HUES6 (cell line): ENCODE measurements around the gene TMEM38B.

Source experiments
- H3K27ac ChIP-seq: 2 replicates; pipeline ENCODE4 v1.7.0; 2013; ENCODE audit warnings: low read depth, mild to moderate bottlenecking, low read length, inconsistent platforms
- H3K27me3 ChIP-seq: 2 replicates; pipeline ENCODE4 v1.6.1; 2013; ENCODE audit warnings: low read length; ENCODE audit not compliant: control insufficient read depth, insufficient read depth
- H3K36me3 ChIP-seq: 2 replicates; pipeline ENCODE4 v1.6.1; 2013; ENCODE audit warnings: low read length; ENCODE audit not compliant: control insufficient read depth, insufficient read depth
- H3K4me1 ChIP-seq: 2 replicates; pipeline ENCODE4 v1.6.1; 2013; ENCODE audit warnings: low read length; ENCODE audit not compliant: control insufficient read depth, insufficient read depth
- H3K4me3 ChIP-seq: 2 replicates; pipeline ENCODE4 v1.5.1; 2013; ENCODE audit warnings: low read depth, low read length
- H3K9ac ChIP-seq: one replicate; pipeline ENCODE4 v1.6.1; 2013; ENCODE audit warnings: mild to moderate bottlenecking, low read length
- H3K9me3 ChIP-seq: 2 replicates; pipeline ENCODE4 v1.6.1; 2013; ENCODE audit warnings: low read depth, low read length; ENCODE audit not compliant: control insufficient read depth, insufficient read depth

TMEM38B gene

DNA sequence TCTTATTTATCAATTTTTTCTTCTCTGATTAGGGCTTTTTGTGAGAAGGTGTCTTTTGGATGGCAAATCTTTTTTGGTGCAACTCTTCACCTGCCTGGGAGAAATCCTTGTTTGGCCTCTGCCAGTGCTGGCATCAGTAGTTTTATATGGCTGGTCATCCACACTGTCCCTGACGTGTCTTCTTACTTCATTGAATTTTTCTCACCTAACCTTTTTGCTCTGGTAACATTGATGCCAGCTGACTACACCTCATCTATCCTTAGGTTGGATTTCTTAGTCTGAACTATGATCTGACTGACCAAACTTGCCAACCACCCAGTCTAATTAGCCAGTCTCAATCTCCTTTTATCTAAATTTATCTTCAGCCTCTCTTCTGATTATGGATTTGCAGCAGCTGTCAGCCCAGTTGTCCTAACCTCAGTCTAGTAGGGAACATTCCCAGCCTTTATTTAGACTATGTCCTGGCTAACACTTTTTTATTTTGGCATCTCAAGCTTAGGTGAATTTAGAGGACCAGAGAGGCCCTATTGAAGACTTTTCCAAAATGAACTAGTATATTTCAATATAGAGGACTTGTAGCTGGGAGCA is 10.6 kb upstream of the TMEM38B start:
- Histone ChIP-seq H3K9me3 (no peaks in the 10 kb centered on the region), H3K27me3 (no peaks in the 10 kb centered on the region), H3K4me1 (no peaks in the 10 kb centered on the region), H3K36me3 (no peaks in the 10 kb centered on the region), H3K9ac (no peak overlapping the region), H3K4me3 (no peak overlapping the region), H3K27ac (no peak overlapping the region)

DNA sequence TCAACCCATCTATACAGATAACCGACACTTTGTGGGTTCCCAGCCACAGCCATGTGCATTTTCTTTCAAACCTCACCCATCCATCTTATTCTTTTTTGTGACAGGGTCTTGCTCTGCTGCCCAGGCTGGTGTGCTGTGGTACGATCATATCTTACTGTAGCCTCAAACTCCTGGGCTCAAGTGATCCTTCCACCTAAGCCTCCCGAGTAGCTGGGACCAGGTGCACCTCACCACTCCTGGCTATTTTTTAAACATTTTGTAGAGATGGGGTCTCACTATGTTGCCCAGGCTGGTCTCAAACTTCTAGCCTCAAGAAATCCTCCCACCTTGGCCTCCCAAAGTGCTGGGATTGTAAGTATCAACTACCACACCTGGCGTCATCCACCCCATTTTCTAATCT is 7.4 kb upstream of the TMEM38B start:
- H3K9ac ChIP-seq = no peak overlapping the region
- H3K4me3 ChIP-seq = no peak overlapping the region
- no peaks in the 10 kb centered on the region for H3K9me3 ChIP-seq
- H3K27me3 ChIP-seq = peaks cover 7% of the 10 kb centered on the region
- no peaks in the 10 kb centered on the region for H3K4me1 ChIP-seq
- H3K36me3 ChIP-seq = no peaks in the 10 kb centered on the region
- no peak overlapping the region for H3K27ac ChIP-seq

DNA sequence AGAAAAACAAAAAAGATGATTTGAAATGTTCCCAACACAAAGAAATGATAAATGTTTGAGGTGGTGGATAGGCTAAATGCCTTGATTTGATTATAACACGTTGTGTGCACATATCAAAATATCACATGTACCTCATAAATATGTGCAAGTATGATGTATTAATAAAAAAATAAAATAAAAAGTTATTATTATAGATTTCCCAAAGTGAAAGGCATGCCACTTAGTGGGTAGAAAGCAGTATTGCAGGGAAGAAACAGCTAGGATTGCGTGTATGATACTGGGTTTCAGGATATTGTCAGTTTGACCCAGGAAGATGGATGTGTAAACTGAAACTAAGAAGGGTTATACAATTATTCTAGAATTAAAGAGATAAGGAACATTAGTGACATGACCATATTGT is 3.6 kb upstream of the TMEM38B start:
- Histone ChIP-seq H3K27ac (no peak overlapping the region), H3K9me3 (no peaks in the 10 kb centered on the region), H3K9ac (no peak overlapping the region), H3K36me3 (no peaks in the 10 kb centered on the region), H3K27me3 (peaks cover 40% of the 10 kb centered on the region), H3K4me3 (no peak overlapping the region), H3K4me1 (peaks cover 8% of the 10 kb centered on the region)

DNA sequence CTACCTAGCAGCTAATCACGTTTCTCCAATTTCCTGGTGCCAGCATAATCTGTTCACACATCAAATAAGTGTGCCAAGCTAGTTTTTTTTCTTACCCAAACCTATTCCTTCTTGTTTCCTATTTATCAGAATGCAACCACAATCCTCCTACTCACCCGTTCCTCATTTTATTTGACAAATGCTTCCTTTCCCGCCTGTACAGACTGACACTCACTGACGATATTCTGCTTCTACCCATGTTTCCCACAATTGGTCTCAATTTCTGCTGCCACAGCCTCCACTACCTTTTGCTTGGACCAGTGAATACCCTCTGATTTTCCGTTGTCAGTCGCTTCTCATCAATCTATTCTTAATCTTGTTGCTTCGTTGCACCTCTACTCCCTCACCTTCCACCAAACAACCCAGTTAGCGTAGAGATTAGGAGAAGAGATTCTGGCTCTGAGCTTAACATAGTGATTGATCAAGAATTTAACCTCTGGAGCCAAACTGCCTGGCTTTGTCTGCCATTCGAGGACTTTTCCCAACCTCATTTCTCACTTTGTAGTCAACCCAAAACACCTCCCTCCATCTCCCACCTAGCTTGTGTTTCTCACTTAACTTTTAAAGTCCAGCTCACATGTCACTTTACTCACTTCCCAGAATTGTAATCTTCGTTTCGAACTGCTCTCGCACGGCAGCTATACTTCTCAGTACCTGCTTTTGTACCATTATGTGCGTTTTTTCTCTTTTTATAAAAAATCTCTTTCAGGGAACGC is 729 bp upstream of the TMEM38B start:
- no peak overlapping the region for H3K27ac ChIP-seq
- no peak overlapping the region for H3K9ac ChIP-seq
- H3K9me3 ChIP-seq = no peaks in the 10 kb centered on the region
- H3K4me3 ChIP-seq = peak overlapping the region; percentile 93
- H3K27me3 ChIP-seq = peaks cover 43% of the 10 kb centered on the region
- peaks cover 8% of the 10 kb centered on the region for H3K4me1 ChIP-seq
- no peaks in the 10 kb centered on the region for H3K36me3 ChIP-seq

DNA sequence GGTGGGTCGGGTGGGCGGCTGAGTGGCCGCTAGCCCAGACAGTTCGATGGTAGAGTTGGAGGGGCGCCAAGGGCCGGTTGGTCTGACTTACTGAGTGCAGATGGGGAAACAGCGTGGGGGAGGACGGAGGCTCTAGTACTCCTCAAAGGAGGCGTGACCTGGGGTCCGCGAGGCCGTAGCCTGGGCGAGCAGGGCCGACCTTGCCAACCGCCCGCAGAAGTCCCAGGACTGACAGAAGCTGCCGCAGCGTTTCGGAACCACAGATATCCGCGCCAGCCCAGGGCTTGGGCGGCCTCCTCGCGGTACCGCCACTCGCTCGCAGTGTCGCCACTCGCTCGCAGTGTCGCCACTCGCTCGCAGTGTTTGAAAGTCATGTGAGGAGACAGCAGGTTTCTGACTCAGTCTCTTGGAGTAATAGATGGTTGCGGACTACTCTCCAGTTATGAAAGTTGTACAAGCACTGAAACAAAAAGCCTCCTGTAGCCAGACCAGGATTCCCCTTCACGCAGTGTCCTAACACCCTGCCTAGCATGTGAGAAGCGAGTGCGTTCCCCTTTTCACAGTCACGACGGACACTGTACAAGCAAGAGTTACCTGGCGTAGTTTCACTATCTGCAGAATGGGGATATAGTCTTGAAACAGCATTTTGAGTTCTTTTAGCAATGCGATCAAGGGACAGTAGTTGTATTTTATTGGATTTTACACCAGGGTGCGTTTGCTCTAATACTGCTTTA is 674 bp downstream of the TMEM38B start:
- Histone ChIP-seq H3K27ac (no peak overlapping the region), H3K27me3 (peaks cover 43% of the 10 kb centered on the region), H3K4me1 (peaks cover 8% of the 10 kb centered on the region), H3K9me3 (no peaks in the 10 kb centered on the region), H3K9ac (peak overlapping the region; percentile 25), H3K4me3 (peak overlapping the region; percentile 93), H3K36me3 (no peaks in the 10 kb centered on the region)

DNA sequence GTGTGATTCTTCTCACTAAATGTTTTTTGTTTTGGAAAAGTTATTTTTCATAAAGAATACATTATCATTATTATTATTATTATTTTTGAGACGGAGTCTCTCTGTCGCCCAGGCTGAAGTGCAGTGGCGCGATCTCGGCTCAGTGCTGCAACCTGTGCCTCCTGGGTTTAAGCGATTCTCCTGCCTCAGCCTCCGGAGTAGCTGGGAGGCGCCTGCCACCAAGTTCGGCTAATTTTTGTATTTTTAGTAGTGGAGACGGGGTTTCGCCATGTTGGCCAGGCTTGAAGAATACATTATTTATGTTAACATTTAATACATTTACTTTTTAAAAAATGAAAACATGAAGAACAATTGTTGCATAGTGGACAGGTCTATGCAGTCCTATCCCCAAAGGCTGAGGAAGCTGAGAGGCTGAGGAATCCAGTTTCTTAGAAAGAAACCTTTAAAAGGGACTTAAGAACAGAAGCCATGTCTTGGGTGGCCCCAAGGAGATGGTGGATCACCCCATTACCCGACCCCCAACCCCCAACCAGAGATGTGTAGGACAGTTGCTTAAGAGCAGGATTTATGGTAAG is 2.0 kb downstream of the TMEM38B start:
- H3K9me3 ChIP-seq = no peaks in the 10 kb centered on the region
- H3K4me1 ChIP-seq = peaks cover 8% of the 10 kb centered on the region

DNA sequence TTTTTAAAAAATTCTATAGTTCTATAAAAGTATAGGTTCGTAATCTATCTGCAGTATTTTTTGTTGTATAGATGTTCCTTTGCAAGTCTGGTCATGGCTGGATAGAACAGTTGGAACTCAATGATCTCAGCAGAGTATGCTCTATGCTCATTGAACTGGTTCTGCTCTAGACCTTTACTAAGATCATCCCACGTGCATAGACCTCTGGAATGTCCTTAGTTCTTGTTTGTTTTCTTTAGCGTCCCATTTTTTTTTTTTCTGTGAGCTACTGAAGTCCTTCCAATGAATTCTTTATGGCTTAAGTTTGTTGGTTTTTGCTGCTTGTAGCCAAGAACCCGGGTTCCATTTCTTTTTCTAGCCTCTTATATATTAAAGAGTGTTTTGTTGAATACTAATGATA is 3.5 kb downstream of the TMEM38B start:
- Histone ChIP-seq H3K4me3 (no peak overlapping the region), H3K9me3 (no peaks in the 10 kb centered on the region), H3K4me1 (peaks cover 8% of the 10 kb centered on the region)

More for the DNA sequence above, 2.0 kb downstream of the TMEM38B start:
- Histone ChIP-seq H3K9ac (no peak overlapping the region), H3K4me3 (no peak overlapping the region), H3K27me3 (peaks cover 42% of the 10 kb centered on the region), H3K36me3 (no peaks in the 10 kb centered on the region), H3K27ac (no peak overlapping the region)

DNA sequence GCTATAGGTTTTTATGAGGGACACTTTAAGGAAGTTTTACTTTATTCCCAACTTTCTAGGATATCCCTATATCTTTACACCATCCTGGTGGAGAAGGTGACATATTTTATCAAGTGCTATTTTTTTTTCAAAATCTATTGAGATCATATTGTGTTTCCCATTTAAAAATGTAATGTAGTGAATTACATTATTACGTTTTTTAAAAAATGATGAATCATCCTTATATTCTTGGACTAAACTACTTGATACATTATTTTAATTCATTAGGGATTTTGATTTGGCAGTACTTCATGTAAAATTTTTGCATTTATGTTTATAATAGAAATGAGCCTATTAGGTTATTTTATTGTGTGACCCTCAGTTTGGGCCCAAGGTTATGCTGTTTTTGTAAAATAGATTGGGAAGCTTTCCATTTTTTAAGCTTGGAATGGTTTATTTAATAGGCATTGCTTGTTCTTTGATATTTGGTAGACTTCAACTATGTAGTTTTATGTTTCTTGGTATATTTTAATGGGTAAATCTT is 4.1 kb downstream of the TMEM38B start:
- Histone ChIP-seq H3K27ac (no peak overlapping the region), H3K27me3 (peaks cover 21% of the 10 kb centered on the region), H3K4me3 (no peak overlapping the region), H3K36me3 (no peaks in the 10 kb centered on the region), H3K4me1 (peaks cover 7% of the 10 kb centered on the region), H3K9ac (no peak overlapping the region), H3K9me3 (no peaks in the 10 kb centered on the region)

More for the DNA sequence above, 3.5 kb downstream of the TMEM38B start:
- H3K27ac ChIP-seq = no peak overlapping the region
- H3K9ac ChIP-seq = no peak overlapping the region
- H3K36me3 ChIP-seq = no peaks in the 10 kb centered on the region
- H3K27me3 ChIP-seq = peaks cover 27% of the 10 kb centered on the region

DNA sequence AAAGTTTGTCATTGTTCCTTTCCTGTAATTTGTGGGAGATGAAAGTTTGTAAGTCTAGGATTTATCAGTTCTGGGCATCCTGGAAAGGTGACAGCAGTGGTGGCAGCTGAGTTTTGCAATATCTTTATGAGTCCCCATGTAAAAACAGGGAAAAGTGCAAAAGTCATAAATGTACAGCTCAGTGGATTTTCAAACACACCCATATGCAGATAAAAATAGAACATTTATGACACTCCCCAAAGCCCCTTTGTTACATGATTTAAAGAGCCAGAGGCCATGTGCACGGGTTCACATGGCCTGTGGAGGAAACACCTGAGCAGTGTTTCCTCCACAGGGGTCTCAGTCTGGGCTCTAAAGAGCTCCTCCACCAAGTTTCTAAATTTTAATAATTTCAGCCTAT is 6.3 kb downstream of the TMEM38B start:
- Histone ChIP-seq H3K4me1 (no peaks in the 10 kb centered on the region), H3K27ac (no peak overlapping the region)

DNA sequence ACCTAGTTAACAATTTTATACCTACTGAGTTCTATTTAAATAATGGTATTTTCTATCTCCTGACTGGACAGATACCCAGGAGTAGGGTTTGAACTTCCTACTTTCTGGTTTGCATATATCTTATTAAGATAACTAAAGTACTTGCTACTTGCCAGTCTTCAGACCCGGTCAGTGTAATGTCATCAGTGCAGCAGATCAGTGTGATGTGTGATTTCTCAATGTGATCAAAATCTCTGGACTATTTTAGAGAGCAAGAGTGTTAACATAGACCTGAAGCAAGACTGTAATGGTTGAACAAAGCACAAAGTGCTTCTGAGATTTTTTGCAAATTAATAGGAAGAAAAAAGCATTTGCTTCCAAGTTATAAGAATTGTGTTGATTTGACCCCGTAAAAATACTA is 6.8 kb downstream of the TMEM38B start:
- Histone ChIP-seq H3K27me3 (no peaks in the 10 kb centered on the region), H3K9ac (no peak overlapping the region), H3K4me3 (no peak overlapping the region)

More for the DNA sequence above, 6.3 kb downstream of the TMEM38B start:
- Histone ChIP-seq H3K27me3 (peaks cover 4% of the 10 kb centered on the region), H3K9me3 (no peaks in the 10 kb centered on the region), H3K36me3 (no peaks in the 10 kb centered on the region), H3K9ac (no peak overlapping the region), H3K4me3 (no peak overlapping the region)

More for the DNA sequence above, 6.8 kb downstream of the TMEM38B start:
- H3K4me1 ChIP-seq = no peaks in the 10 kb centered on the region
- H3K9me3 ChIP-seq = no peaks in the 10 kb centered on the region
- no peaks in the 10 kb centered on the region for H3K36me3 ChIP-seq
- H3K27ac ChIP-seq = no peak overlapping the region
